GM13977 (cell line): Measurements from ENCODE around the gene TEF.

ENCODE experiments used
- DNase-seq: peaks from one replicate; pipeline ENCODE4 v3.0.0; 2012; ENCODE audit warnings: low spot score
- CTCF ChIP-seq: IDR thresholded peaks from 2 replicates; pipeline ENCODE4 v1.5.1; 2012; ENCODE audit warnings: mild to moderate bottlenecking, control low read depth; ENCODE audit not compliant: insufficient read depth; ENCODE audit errors: extremely low read depth, missing control alignments
- in situ Hi-C: fragments of 300-500 bp; cut with MboI; formaldehyde crosslinking; loops from one replicate; pipeline ENCODE4 v1.12.0; 2022; ENCODE audit warnings: low sequenced_read_pairs, low pct_unique_long_range_greater_than_20kb, mixed read lengths, inconsistent platforms; ENCODE audit not compliant: unreplicated experiment

TEF gene

DNA sequence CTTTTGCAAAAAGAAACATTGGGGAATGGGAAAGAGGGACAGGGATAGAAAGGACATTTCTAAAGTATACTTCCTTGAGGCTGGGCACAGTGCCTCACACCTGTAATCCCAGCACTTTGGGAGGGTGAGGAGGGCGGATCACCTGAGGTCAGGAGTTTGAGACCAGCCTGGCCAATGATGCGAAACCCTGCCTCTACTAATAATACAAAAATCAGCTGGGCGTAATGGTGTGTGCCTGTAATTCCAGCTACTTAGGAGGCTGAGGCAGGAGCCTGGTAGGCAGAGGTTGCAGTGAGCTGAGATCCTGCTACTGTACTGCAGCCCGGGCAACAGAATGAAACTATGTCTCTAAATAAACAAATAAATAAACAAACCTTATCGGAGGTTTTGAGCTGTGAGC, 16.3 kb upstream of the TEF start:
- no peak for DNase-seq
- in situ Hi-C loops, result no loop called here

DNA sequence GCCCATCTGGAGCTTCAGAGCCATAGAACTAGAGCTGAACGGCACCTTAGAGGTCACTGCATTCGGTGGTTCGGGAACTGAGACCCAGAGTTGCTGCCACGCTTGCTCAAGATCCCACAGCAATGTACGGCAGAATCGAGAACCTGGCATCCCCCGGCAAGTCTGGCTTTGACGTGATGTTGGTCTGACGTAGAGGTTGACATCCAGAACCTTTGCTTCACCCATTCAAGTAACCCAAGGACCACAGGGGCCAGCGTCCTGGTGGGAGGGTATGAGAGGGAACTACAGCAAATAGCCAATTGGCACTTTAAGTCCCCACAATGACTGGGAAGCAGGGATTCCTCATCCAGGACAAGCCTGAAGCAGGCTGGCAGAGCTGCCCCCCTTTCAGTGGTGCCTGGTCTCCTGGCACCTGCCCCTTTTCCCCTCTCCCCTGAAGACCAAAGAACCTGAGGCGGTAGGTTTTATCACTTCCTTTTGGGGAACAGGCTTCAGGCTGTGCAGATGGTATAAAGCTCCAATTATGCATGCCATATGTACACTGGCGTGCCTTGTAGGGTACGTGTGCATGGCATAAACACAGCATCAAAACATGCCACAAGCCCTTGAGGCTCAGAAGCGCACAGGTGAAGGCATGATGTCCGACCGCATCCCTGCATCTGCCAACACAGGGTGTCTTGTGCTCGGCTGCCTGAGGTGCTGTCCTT, 15.3 kb upstream of the TEF start:
- peak; percentile 20 for DNase-seq
- TF ChIP-seq CTCF, result no peak
- in situ Hi-C loops, result no loop called here

More for the DNA sequence above, 16.3 kb upstream of the TEF start:
- no peak for TF ChIP-seq CTCF

DNA sequence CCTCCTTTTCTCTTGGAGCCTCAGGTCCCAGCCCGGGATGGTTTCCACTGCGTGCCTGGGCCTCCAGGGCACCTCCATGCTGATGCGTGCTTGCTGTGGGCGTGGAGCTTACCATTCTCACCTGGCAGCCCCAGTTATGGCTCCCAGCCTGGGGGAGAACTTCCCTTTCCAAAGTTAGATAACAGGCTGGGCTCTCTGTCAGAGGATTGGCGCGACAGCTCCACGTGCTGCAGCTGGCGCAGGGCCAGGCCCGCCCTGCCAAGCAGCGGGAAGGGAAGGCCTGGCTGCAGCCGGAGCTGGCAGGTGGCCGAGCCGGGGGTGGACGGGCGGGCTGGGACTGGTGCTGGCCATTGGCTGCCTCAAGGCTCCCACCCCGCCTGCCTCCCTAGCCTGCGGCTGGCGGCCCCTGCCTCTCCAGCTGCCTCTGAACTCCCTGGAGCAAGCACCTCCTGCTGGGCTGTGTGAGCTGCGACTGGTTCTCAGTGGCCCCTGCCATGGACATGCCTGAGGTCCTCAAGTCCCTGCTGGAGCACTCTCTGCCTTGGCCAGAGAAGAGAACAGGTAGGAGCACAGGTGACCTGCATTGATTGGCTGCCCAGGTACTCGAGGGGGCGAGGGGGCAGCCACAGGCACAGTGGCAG, 14.6 kb upstream of the TEF start:
- in situ Hi-C loops, result no loop called here
- TF ChIP-seq CTCF, result no peak
- DNase-seq, result peak; percentile 41

GRCh38 chr22:41367680-41368542, 13.8 kb upstream of the TEF start:
- no peak for TF ChIP-seq CTCF
- no peak for DNase-seq
- in situ Hi-C loops, result no loop called here

DNA sequence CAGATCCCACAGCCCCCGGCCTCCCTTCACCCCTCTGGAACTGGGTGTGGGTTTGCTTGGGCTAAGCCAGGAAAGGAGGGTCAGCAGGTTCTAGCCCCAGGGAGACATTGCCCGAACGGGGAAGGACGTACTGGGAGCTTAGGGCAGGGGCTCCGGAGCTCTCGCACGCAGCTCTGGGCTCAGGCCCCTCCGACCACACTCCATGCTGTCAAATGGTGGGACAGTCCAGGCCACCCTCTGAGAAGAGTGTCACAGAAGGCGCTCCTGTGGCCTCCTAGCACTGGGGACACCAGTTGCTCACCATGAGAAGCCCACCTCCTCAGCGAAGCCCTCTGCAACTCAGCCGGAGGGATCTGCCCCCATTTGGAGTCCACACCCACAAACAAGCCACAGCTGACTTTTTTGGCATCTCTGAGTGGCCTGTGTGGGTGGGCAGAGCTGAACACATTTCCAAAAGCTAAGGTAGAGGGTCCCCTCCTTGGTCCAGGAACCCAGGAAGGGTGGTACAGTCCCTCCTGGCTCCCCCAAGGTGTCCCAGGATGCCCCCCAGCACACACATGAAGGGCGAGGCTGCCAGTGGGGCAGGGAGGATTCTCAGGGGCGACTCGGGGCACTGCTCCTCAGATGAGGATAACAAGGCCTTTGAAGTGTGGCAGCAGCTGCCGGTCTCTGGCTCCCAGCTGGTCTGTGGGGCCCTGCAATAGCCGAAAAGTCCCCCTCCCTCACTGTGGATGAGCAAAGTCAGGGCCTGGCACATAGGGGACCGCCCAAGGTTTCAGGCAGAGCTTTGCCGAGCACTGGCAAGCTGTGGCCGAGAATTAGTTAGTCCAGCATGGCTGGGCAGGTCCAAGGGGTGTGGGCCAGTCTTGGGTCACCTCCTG, 13.0 kb upstream of the TEF start:
- in situ Hi-C loops, result no loop called here
- no peak for TF ChIP-seq CTCF
- no peak for DNase-seq

- TF ChIP-seq CTCF, result no peak
- DNase-seq, result no peak
- in situ Hi-C loops, result no loop called here
Observed at GRCh38 chr22:41369424-41369745, 12.4 kb upstream of the TEF start.
